Suprapubic skin (tissue), 3 donors: Measurements from ENCODE around the gene GSPT1.

Experiments used
- EP300 ChIP-seq: sonication (generic); formaldehyde crosslinking; IDR thresholded peaks from one replicate; pipeline ENCODE4 v1.6.1; 2017; ENCODE audit warnings: antibody characterized with exemption
- TF ChIP-seq, protein P1 (sequence below), 2 donors: fragments of 200-600 bp in 1 of 2; fragments of 450-650 bp in 1 of 2; sonication (generic) in 1 of 2; IDR thresholded peaks; one replicate each; pipeline ENCODE4 v1.5.1; 2016 to 2019; ENCODE audit warnings: antibody characterized with exemption in 2 of 2, mild to moderate bottlenecking in 1 of 2, moderate library complexity in 1 of 2

- TF ChIP-seq, protein P1, sequence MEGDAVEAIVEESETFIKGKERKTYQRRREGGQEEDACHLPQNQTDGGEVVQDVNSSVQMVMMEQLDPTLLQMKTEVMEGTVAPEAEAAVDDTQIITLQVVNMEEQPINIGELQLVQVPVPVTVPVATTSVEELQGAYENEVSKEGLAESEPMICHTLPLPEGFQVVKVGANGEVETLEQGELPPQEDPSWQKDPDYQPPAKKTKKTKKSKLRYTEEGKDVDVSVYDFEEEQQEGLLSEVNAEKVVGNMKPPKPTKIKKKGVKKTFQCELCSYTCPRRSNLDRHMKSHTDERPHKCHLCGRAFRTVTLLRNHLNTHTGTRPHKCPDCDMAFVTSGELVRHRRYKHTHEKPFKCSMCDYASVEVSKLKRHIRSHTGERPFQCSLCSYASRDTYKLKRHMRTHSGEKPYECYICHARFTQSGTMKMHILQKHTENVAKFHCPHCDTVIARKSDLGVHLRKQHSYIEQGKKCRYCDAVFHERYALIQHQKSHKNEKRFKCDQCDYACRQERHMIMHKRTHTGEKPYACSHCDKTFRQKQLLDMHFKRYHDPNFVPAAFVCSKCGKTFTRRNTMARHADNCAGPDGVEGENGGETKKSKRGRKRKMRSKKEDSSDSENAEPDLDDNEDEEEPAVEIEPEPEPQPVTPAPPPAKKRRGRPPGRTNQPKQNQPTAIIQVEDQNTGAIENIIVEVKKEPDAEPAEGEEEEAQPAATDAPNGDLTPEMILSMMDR (IDR thresholded peaks at IDR 0.05), result no peak
- TF ChIP-seq EP300, result no peak
These were observed 949 bp upstream of the GSPT1 start for GRCh38 chr16:11916524-11917285.
